HG03025 (cell line): ENCODE results near the gene OR2A2.

ENCODE experiments used
- ATAC-seq: cut with Tn5 transposase; IDR thresholded peaks from one replicate; pipeline ENCODE4 v1.9.1; 2021; ENCODE audit warnings: mild to moderate bottlenecking, moderate library complexity; ENCODE audit not compliant: unreplicated experiment, low FRiP score

The OR2A2 gene

GRCh38 chr7:144134116-144134515 is 24.7 kb downstream of the OR2A2 start:
- no peak for ATAC-seq

- ATAC-seq: no peak
These were observed 28.1 kb downstream of the OR2A2 start for GRCh38 chr7:144137501-144137900.

GRCh38 chr7:144142187-144142586 is 32.8 kb downstream of the OR2A2 start:
- no peak for ATAC-seq

GRCh38 chr7:144144426-144144825 is 35.0 kb downstream of the OR2A2 start:
- no peak for ATAC-seq

GRCh38 chr7:144148224-144148827 is 38.9 kb downstream of the OR2A2 start:
- ATAC-seq: no peak

GRCh38 chr7:144158861-144159260 is 49.5 kb downstream of the OR2A2 start:
- no peak for ATAC-seq
